Spleen (tissue), 11 donors: ENCODE results near the gene ABI1. TPM values are rescaled to one million over a fixed set of nuclear protein-coding genes. Genes with fewer than 3 reads are reported as not detected.

Experiments used
- DNase-seq: peaks from one replicate; pipeline ENCODE4 v3.0.0-alpha.2; 2020
- H3K27ac ChIP-seq, 8 donors: fragments of 200-600 bp; sonication (generic) in 7 of 8; 1 replicate in 4 of 8; 2 replicates in 4 of 8; pipeline versions ENCODE4 v1.5.0 to v1.8.0; 2016 to 2021; ENCODE audit warnings: inconsistent platforms in 4 of 8, mild to moderate bottlenecking in 4 of 8, moderate library complexity in 1 of 8
- H3K27me3 ChIP-seq, 7 donors: fragments of 200-600 bp; sonication (generic) in 6 of 7; replicated peaks in 1 of 7; 1 replicate in 4 of 7; 2 replicates in 3 of 7; pipeline versions ENCODE4 v1.5.0 to v1.8.0; 2016 to 2021; ENCODE audit warnings: inconsistent platforms in 3 of 7, mild to moderate bottlenecking in 1 of 7
- H3K36me3 ChIP-seq, 6 donors: fragments of 200-600 bp; sonication (generic) in 5 of 6; 1 replicate in 4 of 6; 2 replicates in 2 of 6; pipeline versions ENCODE4 v1.5.0 to v1.8.0; 2016 to 2021; ENCODE audit warnings: inconsistent platforms in 2 of 6
- H3K4me1 ChIP-seq, 6 donors: fragments of 200-600 bp; sonication (generic) in 5 of 6; 1 replicate in 3 of 6; 2 replicates in 3 of 6; pipeline versions ENCODE4 v1.5.0 to v1.8.0; 2016 to 2021; ENCODE audit warnings: inconsistent platforms in 3 of 6
- H3K4me3 ChIP-seq, 8 donors: fragments of 200-600 bp; sonication (generic) in 7 of 8; 1 replicate in 4 of 8; 2 replicates in 4 of 8; pipeline versions ENCODE4 v1.5.0 to v1.8.0; 2016 to 2021; ENCODE audit warnings: inconsistent platforms in 4 of 8, mild to moderate bottlenecking in 4 of 8, moderate library complexity in 2 of 8
- H3K9me3 ChIP-seq, 8 donors: fragments of 200-600 bp; sonication (generic) in 7 of 8; 1 replicate in 4 of 8; 2 replicates in 4 of 8; pipeline versions ENCODE4 v1.5.0 to v1.8.0; 2016 to 2021; ENCODE audit warnings: inconsistent platforms in 4 of 8
- POLR2A ChIP-seq, 3 donors: fragments of 450-650 bp; IDR thresholded peaks; one replicate each; pipeline ENCODE4 v1.5.1; 2017; ENCODE audit warnings: antibody characterized with exemption in 3 of 3, mild to moderate bottlenecking in 1 of 3
- POLR2AphosphoS5 ChIP-seq, 3 donors: sonication (generic); formaldehyde crosslinking; IDR thresholded peaks; one replicate each; pipeline ENCODE4 v1.5.1; 2017; ENCODE audit warnings: antibody characterized with exemption in 3 of 3
- WGBS, 5 donors: extraction: QIAGEN DNeasy Blood & Tissue Kit in 3 of 5; methylation state at CpG; one replicate each; pipeline versions ENCODE4 v1.1.5 to v1.1.7; 2013 to 2018; 5-methylcytosine and 5-hydroxymethylcytosine counted together
- intact Hi-C: fragments of 100-400 bp; cut with DNase I; formaldehyde crosslinking; loops from one replicate; pipeline ENCODE4 v1.15.0; 2023; ENCODE audit warnings: low total_unique reads
- polyA plus RNA-seq, 3 donors: library from polyadenylated mRNA; stranded (reverse); fragments of 200-250 nt; gene quantifications; one replicate each; pipeline ENCODE4 v1.2.1, GENCODE V29; 2013
- total RNA-seq, 7 donors: library from RNA; depleted of rRNA in 3 of 7; stranded (reverse); fragments of >200 nt in 3 of 7; fragmentation: NEBNext Ultra II Directional in 4 of 7; extraction: Animal tissue kit (Norgen Biotek cat#: 25700) in 4 of 7; gene quantifications; one replicate each; pipeline versions ENCODE4 v1.1.0 to v1.2.1, GENCODE V29; 2016 to 2021
- TF ChIP-seq, protein P1 (sequence below), 11 experiments: fragments of 200-600 bp in 7 of 11; fragments of 450-650 bp in 4 of 11; sonication (generic) in 4 of 11; IDR thresholded peaks in 8 of 11; conservative IDR thresholded peaks in 3 of 11; 1 replicate in 7 of 11; 2 replicates in 4 of 11; pipeline versions ENCODE4 v1.4.0 to v1.8.0; 2016 to 2021; ENCODE audit warnings: antibody characterized with exemption in 11 of 11, inconsistent platforms in 4 of 11, mild to moderate bottlenecking in 1 of 11
- donor health status: healthy with polysubstance abuse.
- donor health status: DM: no; HTN: no; CAD: no; lungs with moderate emphysema.
- donor health status: DM: no; HTN: no; CAD: no.
- donor health status: Bipolar disorder and iron deficiency.
- donor health status: healthy.
- donor health status: DM: no; HTN: no; CAD: no.
- donor health status: DM: yes; HTN: yes; CAD: no.

ABI1 gene
- total and polyA plus RNA-seq, 10 donors, result 33.4 to 74.0 (median 55.9) TPM

DNA sequence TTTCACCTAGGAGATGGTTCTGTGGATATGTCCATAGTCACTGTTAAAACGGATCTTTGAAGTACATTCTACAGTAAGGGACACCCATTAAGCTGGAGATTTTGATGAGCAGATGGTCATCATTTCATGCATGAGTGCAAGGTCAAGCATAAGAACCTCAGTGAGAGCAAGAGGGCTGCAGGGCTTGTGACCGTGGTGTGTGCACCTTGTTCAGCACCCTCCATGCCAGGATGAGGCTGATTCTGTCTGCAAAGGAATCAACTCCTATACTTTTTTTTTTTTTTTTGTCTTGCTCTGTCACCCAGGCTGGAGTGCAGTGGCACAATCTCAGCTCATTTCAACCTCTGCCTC is 145.6 kb downstream of the ABI1 start:
- no peak overlapping the region for H3K27ac ChIP-seq
- no peak overlapping the region for H3K4me3 ChIP-seq
- WGBS, 5 donors, result 87 to 100% (median 91%) methylated on average over 2 of the region's 2 CpGs
- peaks cover 0 to 86% (median 16%) of the 10 kb centered on the region in 6 donors for H3K36me3 ChIP-seq
- no peak for TF ChIP-seq POLR2AphosphoS5 (IDR thresholded peaks at IDR 0.05)
- TF ChIP-seq POLR2A (IDR thresholded peaks at IDR 0.05), result no peak
- TF ChIP-seq, protein P1, sequence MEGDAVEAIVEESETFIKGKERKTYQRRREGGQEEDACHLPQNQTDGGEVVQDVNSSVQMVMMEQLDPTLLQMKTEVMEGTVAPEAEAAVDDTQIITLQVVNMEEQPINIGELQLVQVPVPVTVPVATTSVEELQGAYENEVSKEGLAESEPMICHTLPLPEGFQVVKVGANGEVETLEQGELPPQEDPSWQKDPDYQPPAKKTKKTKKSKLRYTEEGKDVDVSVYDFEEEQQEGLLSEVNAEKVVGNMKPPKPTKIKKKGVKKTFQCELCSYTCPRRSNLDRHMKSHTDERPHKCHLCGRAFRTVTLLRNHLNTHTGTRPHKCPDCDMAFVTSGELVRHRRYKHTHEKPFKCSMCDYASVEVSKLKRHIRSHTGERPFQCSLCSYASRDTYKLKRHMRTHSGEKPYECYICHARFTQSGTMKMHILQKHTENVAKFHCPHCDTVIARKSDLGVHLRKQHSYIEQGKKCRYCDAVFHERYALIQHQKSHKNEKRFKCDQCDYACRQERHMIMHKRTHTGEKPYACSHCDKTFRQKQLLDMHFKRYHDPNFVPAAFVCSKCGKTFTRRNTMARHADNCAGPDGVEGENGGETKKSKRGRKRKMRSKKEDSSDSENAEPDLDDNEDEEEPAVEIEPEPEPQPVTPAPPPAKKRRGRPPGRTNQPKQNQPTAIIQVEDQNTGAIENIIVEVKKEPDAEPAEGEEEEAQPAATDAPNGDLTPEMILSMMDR (IDR thresholded peaks at IDR 0.05 in 8 of 11, conservative IDR thresholded peaks at IDR 0.05 in 3 of 11), result no peak
- no peaks in the 10 kb centered on the region for H3K4me1 ChIP-seq
- no peaks in the 10 kb centered on the region for H3K27me3 ChIP-seq
- intact Hi-C loops, result no loop called here
- H3K9me3 ChIP-seq, result no peaks in the 10 kb centered on the region
- DNase-seq, result no peak

DNA sequence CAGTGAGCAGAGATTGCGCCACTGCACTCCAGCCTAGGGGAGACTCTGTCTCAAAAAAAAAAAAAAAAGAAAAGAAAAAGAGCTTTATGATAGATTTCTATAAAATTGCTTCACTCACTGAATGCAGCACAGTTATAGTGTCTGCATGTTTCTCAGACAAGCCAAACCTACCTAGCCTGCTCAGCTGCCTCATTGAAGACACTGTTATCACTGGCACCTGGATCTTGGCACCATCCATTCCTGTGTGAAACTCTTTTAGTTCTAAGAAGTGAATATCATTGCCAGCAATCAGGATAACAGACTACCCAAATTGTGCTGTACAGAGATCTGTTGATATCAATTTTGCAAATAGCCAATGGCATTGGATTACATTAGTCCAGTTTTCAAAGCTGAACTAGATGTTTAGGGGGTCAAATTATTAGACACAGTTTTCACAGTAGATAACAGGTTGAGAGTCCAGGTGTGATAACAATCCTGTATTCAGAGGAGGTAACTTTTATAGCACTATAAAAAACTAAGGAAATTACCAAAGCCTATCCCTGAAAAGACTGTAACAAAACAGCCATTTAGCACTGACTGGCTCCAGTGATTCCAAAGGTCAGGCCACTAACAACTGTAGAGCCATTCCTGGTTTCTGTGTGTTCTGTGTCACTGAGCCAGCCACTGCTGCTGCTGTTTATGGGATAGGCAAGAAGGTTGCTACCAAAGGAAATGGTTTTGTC is 146.2 kb downstream of the ABI1 start:
- intact Hi-C loops, result no loop called here
- H3K27me3 ChIP-seq, result no peaks in the 10 kb centered on the region
- no peaks in the 10 kb centered on the region for H3K4me1 ChIP-seq

DNA sequence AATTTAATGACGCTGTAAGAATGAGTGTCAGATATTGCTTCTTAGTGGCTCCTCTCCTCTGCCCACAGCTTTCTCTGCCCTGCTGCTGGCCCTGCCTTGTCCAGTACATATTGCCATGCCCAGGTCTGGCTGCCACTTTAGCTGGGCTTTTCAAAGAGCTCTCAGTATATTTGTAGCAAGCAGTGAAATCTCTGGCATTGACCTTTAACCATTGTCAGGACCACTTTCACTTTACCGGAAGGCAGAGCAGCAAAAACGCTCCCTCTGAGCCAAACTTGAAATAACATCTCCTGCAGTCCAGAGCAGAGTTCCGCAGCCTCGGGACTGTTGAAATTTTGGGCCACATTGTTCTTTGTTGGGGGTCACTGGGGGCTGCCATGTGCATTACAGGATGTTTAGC is 149.4 kb downstream of the ABI1 start:
- WGBS, 5 donors, result 67 to 100% (median 83%) methylated on average over 2 to 5 of the region's 5 CpGs
- DNase-seq, result no peak
- H3K36me3 ChIP-seq, result peaks cover 0 to 89% (median 13%) of the 10 kb centered on the region in 6 donors
- TF ChIP-seq POLR2AphosphoS5 (IDR thresholded peaks at IDR 0.05), result no peak
- TF ChIP-seq, protein P1 (IDR thresholded peaks at IDR 0.05 in 8 of 11, conservative IDR thresholded peaks at IDR 0.05 in 3 of 11), result no peak
- no peak for TF ChIP-seq POLR2A (IDR thresholded peaks at IDR 0.05)
- H3K4me3 ChIP-seq, result no peak overlapping the region
- intact Hi-C loops, result no loop called here
- H3K9me3 ChIP-seq, result no peaks in the 10 kb centered on the region
- H3K27me3 ChIP-seq, result no peaks in the 10 kb centered on the region
- H3K4me1 ChIP-seq, result peaks cover 0 to 4% (median under 1%) of the 10 kb centered on the region in 6 donors
- no peak overlapping the region for H3K27ac ChIP-seq

More for the DNA sequence above, 146.2 kb downstream of the ABI1 start:
- no peaks in the 10 kb centered on the region for H3K9me3 ChIP-seq
- TF ChIP-seq POLR2A (IDR thresholded peaks at IDR 0.05), result no peak
- TF ChIP-seq, protein P1 (IDR thresholded peaks at IDR 0.05 in 8 of 11, conservative IDR thresholded peaks at IDR 0.05 in 3 of 11), result no peak
- TF ChIP-seq POLR2AphosphoS5 (IDR thresholded peaks at IDR 0.05), result no peak
- no peak overlapping the region for H3K4me3 ChIP-seq
- 88 to 100% (median 90%) methylated on average over 1 of the region's 1 CpG for WGBS, 5 donors
- no peak overlapping the region for H3K27ac ChIP-seq
- peaks cover 0 to 86% (median 16%) of the 10 kb centered on the region in 6 donors for H3K36me3 ChIP-seq
- no peak for DNase-seq

DNA sequence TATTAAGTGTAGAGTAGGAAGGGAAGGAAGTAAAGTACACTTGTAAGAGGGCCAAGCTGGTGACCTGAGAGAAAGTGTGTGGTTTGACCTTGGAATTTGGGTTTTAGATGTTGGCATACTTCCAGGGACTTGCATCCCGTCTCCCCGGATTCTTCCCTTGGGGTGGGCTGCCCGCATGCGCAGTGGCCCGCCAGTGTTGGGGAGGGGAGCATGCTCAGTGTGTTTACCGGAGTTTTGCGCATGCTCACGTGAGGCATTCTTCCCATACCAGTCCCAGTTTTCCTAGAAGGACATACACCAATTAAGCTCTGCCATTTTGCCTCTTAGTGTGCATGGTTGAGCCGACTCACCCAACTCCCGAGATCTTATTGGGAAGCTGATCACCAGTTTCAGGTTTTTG is 153.8 kb downstream of the ABI1 start:
- H3K9me3 ChIP-seq, result no peaks in the 10 kb centered on the region
- H3K27ac ChIP-seq, result no peak overlapping the region
- TF ChIP-seq POLR2A (IDR thresholded peaks at IDR 0.05), result no peak
- 78 to 92% (median 83%) methylated on average over 10 of the region's 10 CpGs for WGBS, 5 donors
- H3K4me3 ChIP-seq, result no peak overlapping the region
- peaks cover 0 to 91% (median 7%) of the 10 kb centered on the region in 6 donors for H3K36me3 ChIP-seq
- DNase-seq, result no peak
- peaks cover 0 to 9% (median 1%) of the 10 kb centered on the region in 6 donors for H3K4me1 ChIP-seq
- H3K27me3 ChIP-seq, result no peaks in the 10 kb centered on the region
- intact Hi-C loops, result no loop called here
